ENCODE measurements around the gene WDR77.

- TF ChIP-seq CTCF (IDR thresholded peaks at IDR 0.05) (no peak), POLR2AphosphoS5 (IDR thresholded peaks at IDR 0.05) (no peak), POLR2A (IDR thresholded peaks at IDR 0.05) (no peak), EP300 (IDR thresholded peaks at IDR 0.05) (no peak)
Observed at GRCh38 chr1:111392042-111392441, 57.0 kb downstream of the WDR77 start.
